ENCODE data around the gene SPNS2. TPM values are rescaled to one million over a fixed set of nuclear protein-coding genes. Genes with fewer than 3 reads are reported as not detected.

Gene SPNS2
- total RNA-seq, 2 donors from 2014 or later: 13.7 to 17.4 TPM

GRCh38 chr17:4587803-4588202 lies 89.1 kb downstream of the SPNS2 start:
- no peak overlapping the region for H3K9ac ChIP-seq (ENCODE audit: low read depth in 2 of 2, low read length in 2 of 2)
- H3K9me3 ChIP-seq: no peaks in the 10 kb centered on the region
- intact Hi-C loops (cut with DNase I): no loop called here
- H3K27me3 ChIP-seq: peaks cover 27% of the 10 kb centered on the region
- DNase-seq: no peak
- TF ChIP-seq CTCF (IDR thresholded peaks at IDR 0.05): no peak
- H3K4me3 ChIP-seq: no peak overlapping the region
- peaks cover 3% of the 10 kb centered on the region for H3K4me1 ChIP-seq
- H3K27ac ChIP-seq: no peak overlapping the region
- H3K36me3 ChIP-seq: no peaks in the 10 kb centered on the region

- H3K4me1 ChIP-seq: peaks cover 3% of the 10 kb centered on the region
- H3K4me3 ChIP-seq: no peak overlapping the region
- H3K9ac ChIP-seq (ENCODE audit: low read depth in 2 of 2, low read length in 2 of 2): no peak overlapping the region
- intact Hi-C loops (cut with DNase I): no loop called here
- no peak for TF ChIP-seq CTCF (IDR thresholded peaks at IDR 0.05)
- no peak for DNase-seq
- H3K27ac ChIP-seq: no peak overlapping the region
- H3K36me3 ChIP-seq: no peaks in the 10 kb centered on the region
- no peaks in the 10 kb centered on the region for H3K9me3 ChIP-seq
- H3K27me3 ChIP-seq: peaks cover 21% of the 10 kb centered on the region
These were observed 89.7 kb downstream of the SPNS2 start for GRCh38 chr17:4588391-4588790.

Other genes with a start within 250 kb of the SPNS2 start
- 10 to 100 TPM; 43.8 to 51.8 TPM for gene ANKFY1, start 234.9 kb upstream of the SPNS2 start, total RNA-seq
- 10 to 100 TPM; 67.3 to 70.1 TPM for gene UBE2G1, start 132.2 kb upstream of the SPNS2 start, total RNA-seq
- gene SPNS3, start 64.9 kb upstream of the SPNS2 start, total RNA-seq: 1 to 10 TPM in 1 of 2 donors, under 1 TPM in 1; 0.90 to 1.0 TPM
- gene MYBBP1A, start 56.5 kb downstream of the SPNS2 start, total RNA-seq: 10 to 100 TPM; 21.4 to 58.7 TPM
- gene GGT6, start 61.7 kb downstream of the SPNS2 start, total RNA-seq: 100 to 1,000 TPM; 158 to 163 TPM
- gene SMTNL2, start 85.6 kb downstream of the SPNS2 start, total RNA-seq: under 1 TPM in 1 of 2 donors, not detected in 1; 0.27 TPM
- under 1 TPM in 1 of 2 donors, not detected in 1; 0.13 TPM for gene ALOX15, start 142.8 kb downstream of the SPNS2 start, total RNA-seq
- 10 to 100 TPM; 24.8 to 66.4 TPM for gene PELP1, start 205.3 kb downstream of the SPNS2 start, total RNA-seq
- 10 to 100 TPM; 41.0 to 42.8 TPM for gene ARRB2, start 211.8 kb downstream of the SPNS2 start, total RNA-seq
- gene MED11, start 232.5 kb downstream of the SPNS2 start, total RNA-seq: 10 to 100 TPM; 21.3 to 28.0 TPM
- gene ZMYND15, start 241.0 kb downstream of the SPNS2 start, total RNA-seq: 1 to 10 TPM in 1 of 2 donors, under 1 TPM in 1; 0.89 to 1.2 TPM
- gene CXCL16, start 241.0 kb downstream of the SPNS2 start, total RNA-seq: 10 to 100 TPM; 41.8 to 44.1 TPM

Data from colonic mucosa (tissue), 4 donors.